Transverse colon (tissue), 4 donors: Measurements from ENCODE around the gene ZBTB20.

Source experiments
- EP300 ChIP-seq: sonication (generic); formaldehyde crosslinking; IDR thresholded peaks from one replicate; pipeline ENCODE4 v1.6.1; 2017; ENCODE audit warnings: antibody characterized with exemption, low read depth
- POLR2A ChIP-seq: fragments of 450-650 bp; IDR thresholded peaks from one replicate; pipeline ENCODE4 v1.6.1; 2016; ENCODE audit warnings: antibody characterized with exemption, mild to moderate bottlenecking, moderate library complexity
- POLR2AphosphoS5 ChIP-seq, 3 donors: sonication (generic); formaldehyde crosslinking; IDR thresholded peaks; one replicate each; pipeline ENCODE4 v1.6.1; 2016; ENCODE audit warnings: antibody characterized with exemption in 3 of 3
- TF ChIP-seq, protein P1 (sequence below), 5 experiments: fragments of 200-600 bp in 3 of 5; fragments of 450-650 bp in 2 of 5; sonication (generic) in 3 of 5; IDR thresholded peaks; 1 replicate in 2 of 5; 2 replicates in 3 of 5; pipeline ENCODE4 v1.5.1; 2016 to 2017; ENCODE audit warnings: antibody characterized with exemption in 5 of 5, inconsistent platforms in 3 of 5, mild to moderate bottlenecking in 2 of 5, moderate library complexity in 1 of 5

DNA sequence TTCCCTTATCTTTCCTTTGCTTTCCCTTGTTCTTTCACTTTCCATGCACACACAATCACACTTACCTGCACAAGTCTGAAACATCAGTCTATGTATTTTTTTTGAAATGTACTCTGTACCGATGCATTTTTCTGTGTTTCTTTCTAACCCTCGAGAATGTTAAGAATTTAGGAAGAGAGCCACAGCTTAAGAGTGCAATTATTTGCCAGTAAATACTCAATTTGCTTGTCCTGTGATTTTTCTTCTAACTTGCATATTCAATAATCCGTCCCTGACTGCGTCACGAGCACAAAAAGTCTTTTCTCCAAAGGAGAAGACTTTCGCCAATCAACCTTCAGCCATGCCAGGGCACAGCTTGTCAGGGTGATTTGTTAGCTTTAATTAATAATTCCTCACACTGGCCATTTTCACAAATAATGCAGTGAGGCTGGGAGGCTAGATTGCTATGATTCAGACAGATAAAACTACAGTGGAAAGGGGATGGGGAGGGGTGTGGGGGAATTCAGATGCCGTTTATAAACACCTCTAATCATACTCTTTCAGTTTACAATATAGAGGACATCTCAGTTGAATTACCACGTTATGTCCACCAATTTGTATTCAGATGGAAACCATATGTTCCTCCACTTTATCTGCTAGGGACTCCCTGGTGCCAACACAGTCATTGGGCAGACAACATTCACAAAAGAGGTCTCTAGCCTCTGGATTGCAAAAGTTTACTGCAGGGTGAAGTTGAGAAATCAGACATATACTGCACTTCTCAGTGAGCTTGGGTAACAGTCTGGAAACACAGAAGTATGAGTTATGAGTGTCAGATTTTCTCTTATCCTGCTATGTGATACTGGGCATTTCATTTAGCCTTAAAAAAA is 388.0 kb downstream of the ZBTB20 start:
- TF ChIP-seq EP300 = no peak
- no peak for TF ChIP-seq POLR2A
- TF ChIP-seq, protein P1, sequence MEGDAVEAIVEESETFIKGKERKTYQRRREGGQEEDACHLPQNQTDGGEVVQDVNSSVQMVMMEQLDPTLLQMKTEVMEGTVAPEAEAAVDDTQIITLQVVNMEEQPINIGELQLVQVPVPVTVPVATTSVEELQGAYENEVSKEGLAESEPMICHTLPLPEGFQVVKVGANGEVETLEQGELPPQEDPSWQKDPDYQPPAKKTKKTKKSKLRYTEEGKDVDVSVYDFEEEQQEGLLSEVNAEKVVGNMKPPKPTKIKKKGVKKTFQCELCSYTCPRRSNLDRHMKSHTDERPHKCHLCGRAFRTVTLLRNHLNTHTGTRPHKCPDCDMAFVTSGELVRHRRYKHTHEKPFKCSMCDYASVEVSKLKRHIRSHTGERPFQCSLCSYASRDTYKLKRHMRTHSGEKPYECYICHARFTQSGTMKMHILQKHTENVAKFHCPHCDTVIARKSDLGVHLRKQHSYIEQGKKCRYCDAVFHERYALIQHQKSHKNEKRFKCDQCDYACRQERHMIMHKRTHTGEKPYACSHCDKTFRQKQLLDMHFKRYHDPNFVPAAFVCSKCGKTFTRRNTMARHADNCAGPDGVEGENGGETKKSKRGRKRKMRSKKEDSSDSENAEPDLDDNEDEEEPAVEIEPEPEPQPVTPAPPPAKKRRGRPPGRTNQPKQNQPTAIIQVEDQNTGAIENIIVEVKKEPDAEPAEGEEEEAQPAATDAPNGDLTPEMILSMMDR (IDR thresholded peaks at IDR 0.05) = no peak
- TF ChIP-seq POLR2AphosphoS5 (IDR thresholded peaks at IDR 0.05) = no peak
